DLD1 (cell line): ENCODE results near the gene DRD4.

ENCODE experiments used
- in situ Hi-C: cut with HindIII; loops from 2 replicates; pipeline ENCODE4 v1.10.0; 2017; ENCODE audit warnings: low sequenced_read_pairs

DRD4 gene

DNA sequence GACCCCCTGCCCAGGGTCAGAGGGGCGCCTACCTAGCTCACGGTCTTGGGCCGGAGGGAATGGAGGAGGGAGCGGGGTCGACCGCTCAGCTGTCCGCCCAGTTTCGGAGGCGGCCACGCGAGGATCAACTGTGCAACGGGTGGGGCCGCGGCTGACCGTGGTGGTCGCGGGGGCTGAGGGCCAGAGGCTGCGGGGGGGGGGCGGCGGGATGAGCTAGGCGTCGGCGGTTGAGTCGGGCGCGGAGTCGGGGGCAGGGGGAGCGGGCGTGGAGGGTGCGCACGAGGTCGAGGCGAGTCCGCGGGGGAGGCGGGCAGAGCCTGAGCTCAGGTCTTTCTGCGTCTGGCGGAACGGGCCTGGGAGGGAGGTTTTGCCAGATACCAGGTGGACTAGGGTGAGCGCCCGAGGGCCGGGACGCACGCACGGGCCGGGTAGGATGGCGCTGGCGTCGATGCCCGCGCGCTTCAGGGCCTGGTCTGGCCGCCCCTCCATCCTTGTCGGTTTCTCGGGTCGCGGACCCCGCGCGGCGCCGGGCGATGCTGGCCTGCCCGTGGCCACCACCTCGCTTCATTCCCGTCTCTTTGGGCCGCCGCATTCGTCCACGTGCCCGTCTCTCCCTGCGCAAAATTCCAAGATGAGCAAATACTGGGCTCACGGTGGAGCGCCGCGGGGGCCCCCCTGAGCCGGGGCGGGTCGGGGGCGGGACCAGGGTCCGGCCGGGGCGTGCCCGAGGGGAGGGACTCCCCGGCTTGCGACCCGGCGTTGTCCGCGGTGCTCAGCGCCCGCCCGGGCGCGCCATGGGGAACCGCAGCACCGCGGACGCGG, at the start of gene DRD4:
TSS of gene DRD4 (plus strand) at position 759 of the 822 bp plus-strand sequence. CDS start at position 795, 36 bp downstream.
- in situ Hi-C loops, result no loop called here

DNA sequence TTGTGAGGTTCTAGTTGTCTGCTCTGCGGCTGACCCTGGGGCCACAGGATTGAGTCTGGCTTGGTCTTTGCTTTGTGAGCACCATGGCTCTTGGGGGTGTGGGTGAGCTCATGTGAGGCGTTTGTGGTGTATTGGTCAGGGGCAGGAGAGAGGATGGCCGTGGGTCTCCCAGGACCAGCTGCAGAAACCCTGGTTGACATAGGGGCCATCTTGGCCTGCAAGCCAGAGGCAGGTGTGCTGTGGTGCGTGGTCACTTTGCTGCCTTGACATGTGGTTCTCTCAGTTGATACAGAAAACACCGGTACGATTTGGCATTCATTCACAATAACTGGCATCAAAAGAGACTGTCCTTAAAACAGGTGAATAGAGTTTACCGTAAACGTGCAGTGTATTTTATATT, 49.5 kb upstream of the DRD4 start:
- in situ Hi-C loops, result no loop called here

DNA sequence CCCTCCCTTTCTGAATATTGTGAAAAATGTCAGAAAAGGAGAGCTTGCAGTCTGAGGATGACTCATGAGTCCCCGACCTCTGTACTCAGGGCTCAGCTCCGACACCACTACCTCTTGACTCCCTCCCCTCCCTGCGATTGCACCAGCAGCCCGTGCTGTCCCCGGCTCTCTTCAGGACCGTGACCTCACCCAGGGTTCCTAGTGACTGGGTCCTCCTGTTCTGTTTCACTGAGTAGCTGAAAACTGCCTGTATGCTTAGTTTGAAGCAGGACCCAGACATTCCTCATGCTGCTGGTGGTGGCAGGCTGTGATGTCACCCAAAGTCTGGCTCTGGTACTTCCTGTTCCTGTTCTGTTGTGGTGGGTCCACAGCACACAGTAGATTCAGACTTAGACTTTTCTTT, 49.1 kb upstream of the DRD4 start:
- in situ Hi-C loops, result no loop called here

DNA sequence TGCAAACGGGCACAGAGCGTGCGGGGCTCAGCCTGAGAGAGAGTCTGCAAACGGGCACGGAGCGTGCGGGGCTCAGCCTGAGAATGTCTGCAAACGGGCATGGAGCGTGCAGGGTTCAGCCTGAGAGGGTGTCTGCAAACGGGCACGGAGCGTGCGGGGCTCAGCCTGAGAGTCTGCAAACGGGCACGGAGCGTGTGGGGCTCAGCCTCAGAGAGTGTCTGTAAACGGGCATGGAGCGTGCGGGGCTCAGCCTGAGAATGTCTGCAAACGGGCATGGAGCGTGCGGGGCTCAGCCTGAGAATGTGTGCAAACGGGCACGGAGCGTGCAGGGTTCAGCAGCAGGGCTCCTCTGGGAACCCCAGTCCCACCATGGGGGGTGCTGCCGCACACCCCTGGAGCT, 47.3 kb upstream of the DRD4 start:
- in situ Hi-C loops, result no loop called here

DNA sequence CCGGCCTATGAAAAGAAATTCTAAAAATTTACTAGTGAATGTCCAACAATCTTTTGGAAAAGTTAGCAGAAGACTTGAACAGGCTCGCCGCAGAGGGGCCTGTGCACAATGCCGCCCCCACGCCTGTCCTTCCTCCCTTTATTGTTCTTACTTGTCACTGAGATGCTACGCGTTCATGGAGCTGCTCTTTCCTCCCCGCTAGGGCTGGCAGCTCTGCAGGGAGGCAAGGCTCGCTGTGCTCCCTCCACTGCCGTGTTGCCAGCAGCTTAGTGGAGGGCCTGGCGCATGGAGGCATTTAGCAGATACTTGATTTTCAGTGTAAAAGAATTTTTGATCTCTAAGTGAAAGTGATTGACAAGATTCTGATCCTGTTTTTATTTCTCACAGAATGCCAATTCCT, 46.1 kb upstream of the DRD4 start:
- in situ Hi-C loops, result no loop called here

DNA sequence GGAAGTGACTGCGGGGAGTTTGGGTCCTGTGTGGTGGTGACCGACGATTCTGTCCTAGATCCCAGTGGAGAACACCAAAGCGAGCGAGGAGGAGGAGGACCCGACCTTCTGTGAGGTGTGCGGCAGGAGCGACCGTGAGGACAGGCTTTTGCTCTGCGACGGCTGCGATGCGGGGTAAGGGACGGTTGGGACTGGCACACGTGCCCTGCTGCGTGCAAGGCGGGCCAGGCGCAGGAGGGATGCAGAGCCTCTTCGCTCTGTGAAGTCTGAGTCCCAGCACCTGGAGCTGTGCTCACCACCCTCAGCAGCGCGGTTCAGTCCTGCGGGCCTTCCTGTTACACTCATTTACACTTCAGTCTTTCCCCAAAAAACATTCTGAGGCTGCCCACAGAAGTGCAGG, 44.6 kb upstream of the DRD4 start:
- in situ Hi-C loops, result no loop called here

DNA sequence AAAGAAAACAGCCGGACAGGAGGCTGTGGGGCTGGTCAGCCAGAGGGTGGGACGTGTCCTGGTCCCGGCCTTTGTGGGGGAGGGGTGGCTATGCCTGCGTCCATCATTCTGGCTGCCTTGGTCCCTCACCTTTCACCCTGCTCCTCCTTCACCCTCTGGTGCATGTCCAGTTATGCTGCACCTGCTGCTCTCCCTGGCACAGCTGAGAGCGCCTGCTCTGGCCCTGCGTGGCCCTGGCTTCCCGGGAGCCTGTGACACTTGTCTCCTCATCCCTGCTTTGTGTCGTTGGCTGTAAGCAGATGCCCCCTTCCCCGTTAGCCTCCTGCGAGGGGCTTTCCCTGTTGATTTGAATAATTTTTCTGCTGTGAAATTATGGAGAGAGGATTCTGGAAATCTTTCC, 44.2 kb upstream of the DRD4 start:
- in situ Hi-C loops, result no loop called here

DNA sequence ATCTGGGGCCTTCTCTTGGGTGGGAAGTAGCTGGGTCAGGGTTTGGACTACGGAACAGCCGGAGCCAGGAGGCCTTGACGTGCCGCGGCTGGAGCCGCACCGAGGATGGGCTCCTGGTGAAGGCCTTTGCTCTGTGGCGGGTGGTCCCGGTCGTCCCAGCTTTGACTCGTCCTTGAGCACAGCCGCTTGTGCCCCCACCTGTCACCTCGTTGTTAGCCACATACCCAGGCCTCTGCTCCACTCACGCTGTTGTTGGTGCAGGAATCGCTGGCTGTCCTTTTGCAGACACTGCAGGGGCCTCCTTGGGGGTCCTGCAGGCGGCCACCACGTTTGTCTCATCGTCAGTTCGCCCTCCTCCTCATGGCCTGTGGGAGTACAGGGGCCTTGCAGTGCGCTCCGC, 43.7 kb upstream of the DRD4 start:
- in situ Hi-C loops, result no loop called here

DNA sequence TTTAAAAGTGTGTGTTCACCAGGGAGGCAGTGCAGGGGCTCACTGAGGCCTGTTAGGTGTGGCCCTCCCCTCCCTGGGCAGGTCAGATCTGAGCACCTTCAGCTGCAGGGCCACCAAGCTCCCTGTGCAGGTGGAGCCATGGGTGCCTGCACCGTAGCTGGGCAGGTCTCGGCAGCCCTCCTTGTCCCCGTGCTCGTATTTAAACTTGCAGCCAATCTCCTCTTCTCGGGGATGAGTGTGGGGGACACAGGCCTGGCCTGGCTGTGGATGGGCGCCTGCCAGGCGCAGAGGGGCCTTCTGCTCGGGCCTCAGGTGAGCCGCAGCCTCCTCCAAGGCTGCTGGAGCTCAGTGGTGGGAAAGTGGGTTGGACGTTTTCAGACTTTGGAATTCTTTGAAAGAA, 41.7 kb upstream of the DRD4 start:
- in situ Hi-C loops, result no loop called here

DNA sequence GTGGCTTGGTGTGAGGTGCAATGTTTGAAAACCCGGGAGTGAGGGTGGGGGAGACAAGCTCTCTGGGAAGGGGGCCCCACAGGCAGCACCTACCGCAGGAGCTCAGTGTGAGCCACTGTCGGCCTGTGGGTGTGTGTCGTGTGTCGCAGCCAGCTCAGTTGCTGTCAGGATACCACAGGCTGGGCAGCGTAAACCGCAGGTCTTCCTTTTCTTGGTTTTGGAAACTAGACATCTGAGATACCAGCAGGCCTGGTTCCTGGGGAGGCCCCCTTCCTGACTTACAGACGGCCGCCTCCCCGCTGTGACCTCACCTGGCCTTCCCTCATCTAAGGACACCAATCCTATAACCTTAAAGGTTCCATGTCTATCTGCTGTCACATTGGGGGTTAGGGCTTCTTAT, 40.7 kb upstream of the DRD4 start:
- in situ Hi-C loops, result no loop called here

DNA sequence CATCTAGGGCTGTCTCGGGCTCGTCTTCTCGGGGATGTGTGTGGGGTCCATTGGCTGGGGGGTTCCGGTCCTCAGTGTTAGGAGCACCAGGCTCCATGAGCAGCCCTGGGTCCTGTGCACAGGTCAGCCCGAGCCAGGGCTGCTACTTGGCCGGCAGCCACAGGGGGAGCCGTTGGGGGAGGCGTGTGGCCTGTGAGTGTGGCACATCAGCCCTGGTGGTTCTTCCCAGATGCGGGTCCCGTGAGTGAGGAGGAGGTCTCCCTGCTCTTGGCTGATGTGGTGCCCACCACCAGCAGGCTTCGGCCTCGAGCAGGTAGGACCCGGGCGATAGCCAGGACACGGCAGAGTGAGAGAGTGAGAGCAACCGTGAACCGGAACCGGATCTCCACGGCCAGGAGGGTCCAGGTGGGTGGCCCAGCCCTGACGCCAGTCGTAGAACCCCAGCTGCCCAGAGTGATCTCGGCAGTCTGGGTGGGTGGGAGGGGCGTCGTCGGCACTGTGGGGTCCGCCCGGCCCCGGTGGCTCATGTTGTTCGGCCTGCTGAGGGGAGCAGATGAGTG, 39.8 kb upstream of the DRD4 start:
- in situ Hi-C loops, result no loop called here

DNA sequence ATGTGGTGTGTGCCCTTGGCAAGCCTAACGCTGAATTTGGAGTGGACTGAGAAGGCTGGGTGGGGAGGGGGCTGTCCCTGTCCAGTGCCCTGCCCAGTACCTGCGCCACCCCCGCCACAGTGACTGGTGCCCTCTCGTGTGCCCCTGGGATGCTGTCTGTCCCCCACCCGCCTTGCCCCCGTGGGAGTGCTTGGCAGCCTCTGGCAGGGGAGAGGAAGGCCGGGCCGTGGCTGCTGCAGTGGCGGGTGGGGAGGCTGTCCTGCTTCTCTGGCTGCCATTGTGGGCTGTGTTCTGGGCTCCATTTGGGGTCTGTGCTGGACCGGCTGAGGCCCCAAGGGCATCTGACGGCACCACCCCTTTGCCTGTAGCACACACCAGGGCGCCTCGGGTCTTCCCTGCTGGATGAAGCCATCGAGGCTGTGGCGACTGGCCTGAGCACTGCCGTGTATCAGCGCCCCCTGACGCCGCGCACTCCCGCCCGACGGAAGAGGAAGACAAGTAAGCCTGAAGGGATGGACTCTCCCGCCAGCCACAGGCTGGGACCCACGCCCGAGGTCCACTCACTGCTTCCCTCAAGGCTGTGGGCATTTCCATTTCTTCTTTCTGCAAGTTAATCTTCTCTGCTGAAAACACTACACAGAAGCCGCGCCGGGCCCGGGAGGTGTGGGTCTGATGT, 38.9 kb upstream of the DRD4 start:
- in situ Hi-C loops, result no loop called here

DNA sequence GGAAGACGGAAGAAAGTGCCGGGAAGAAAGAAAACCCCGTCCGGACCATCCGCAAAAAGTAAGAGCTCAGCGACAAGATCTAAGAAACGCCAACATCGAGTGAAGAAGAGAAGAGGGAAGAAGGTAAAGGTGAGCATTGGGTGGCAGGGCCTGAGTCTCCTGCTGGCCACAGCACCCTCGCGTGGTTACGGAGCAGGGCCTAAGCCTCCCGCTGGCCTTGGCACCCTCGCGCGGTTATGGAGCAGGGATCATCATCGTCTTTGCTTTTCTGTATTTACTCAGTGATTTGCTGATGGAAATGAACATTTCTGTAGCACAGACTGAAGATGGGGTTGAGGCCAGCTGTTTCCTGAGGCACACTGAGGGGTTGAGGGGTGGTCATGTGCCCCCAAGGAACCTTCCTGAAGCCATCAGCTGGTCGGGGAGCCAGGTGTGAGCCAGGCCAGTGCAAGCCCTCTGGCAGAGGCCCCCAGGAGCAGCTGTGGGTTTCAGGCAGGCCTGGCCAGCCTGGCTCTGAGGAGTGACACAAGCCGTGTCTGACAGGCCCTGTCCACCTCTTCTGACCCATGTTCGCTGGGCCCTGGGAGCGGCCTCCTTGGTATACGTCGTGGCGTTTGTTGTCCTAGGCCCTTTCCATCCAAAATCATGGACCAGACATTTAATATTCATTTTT, 35.4 kb upstream of the DRD4 start:
- in situ Hi-C loops, result no loop called here

DNA sequence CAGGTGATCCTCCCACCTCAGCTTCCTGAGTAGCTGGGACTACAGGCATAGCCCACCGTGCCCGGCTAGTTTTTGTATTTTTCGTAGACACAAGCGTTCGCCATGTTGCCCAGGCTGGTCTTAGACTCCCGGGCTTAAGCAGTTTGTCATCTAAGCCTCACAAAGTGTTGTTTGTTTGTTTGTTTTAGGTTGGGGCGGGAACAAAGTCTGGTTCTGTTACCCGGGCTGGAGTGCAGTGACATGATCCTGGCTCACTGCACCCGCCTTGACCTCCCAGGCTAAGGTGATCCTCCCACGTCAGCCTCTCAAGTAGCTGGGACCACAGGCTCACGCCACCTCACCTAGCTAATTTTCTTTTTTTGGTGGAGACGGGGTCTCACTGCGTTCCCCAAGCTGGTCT, 33.9 kb upstream of the DRD4 start:
- in situ Hi-C loops, result no loop called here

DNA sequence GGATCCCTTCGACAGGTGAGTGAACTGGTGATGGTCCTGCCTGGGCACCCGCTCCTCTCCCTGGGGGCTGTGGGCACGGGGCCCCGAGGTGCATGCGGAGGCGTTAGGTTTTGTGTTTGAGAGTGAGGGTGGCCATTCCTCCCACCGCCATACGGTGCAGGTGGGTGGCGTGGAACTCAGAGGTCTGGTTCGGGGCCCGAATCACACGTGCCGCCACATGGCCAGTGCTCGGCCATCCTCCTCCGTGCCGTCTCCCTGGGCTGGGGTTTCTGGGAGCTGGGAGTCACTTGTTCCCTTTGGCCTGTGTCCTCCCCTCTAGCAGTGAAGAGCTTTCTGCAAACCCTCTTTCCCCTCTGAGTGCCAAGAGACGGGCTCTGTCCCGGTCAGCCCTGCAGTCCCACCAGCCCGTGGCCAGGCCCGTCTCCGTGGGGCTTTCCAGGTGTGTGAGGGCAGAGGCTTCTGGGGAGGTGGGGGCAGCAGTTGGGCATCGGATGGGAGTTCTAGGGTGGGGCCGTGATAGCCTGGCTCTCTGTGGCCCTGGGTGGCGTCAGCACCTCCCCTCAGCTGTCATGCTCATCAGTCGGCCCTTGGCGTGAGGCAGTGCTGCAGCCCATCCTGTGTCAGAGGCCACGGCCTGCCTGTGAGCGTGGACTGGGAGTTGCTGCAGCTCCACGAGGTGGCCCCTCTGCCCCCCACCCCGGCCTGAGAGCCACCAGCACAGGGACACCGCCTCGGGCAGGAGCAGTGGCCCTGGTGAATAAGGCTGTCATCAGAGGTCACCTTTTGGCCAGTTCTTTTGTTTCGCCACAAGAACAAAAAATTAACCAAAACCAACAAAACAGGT, 31.6 kb upstream of the DRD4 start:
- in situ Hi-C loops, result no loop called here

DNA sequence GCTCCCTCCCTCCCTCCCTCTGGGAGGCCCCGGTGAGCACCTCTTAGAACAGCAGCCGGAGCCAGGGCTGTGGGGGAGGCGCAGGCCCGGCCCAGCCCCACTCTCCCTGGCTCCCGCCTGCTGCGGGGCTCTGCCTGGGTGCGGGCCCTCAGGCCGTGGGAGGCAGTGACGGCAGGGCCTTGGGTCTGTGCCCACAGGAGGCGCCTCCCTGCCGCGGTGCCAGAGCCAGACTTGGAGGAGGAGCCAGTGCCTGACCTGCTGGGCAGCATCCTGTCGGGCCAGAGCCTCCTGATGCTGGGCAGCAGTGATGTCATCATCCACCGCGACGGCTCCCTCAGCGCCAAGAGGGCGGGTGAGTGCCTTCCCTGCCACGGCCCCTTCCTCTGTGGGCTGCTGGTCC, 30.8 kb upstream of the DRD4 start:
- in situ Hi-C loops, result no loop called here

DNA sequence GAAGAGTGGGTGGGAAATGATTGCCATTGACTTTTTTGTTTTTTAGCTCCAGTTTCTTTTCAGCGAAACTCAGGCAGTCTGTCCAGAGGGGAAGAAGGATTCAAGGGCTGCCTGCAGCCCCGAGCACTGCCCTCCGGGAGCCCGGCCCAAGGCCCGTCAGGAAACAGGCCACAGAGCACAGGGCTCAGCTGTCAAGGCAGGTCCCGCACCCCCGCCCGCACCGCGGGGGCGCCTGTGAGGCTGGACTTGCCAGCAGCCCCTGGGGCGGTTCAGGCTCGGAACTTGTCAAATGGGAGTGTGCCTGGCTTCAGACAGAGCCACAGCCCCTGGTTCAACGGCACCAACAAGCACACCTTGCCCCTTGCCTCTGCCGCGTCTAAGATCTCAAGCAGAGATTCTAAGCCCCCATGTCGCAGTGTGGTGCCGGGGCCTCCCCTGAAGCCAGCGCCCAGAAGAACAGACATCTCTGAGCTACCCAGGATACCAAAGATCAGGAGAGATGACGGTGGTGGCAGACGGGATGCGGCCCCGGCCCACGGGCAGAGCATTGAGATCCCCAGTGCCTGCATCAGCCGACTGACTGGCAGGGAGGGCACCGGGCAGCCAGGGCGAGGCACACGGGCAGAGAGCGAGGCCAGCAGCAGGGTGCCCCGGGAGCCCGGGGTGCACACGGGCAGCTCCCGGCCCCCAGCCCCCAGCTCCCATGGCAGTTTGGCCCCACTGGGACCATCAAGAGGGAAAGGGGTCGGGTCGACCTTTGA, 29.9 kb upstream of the DRD4 start:
- in situ Hi-C loops, result no loop called here

DNA sequence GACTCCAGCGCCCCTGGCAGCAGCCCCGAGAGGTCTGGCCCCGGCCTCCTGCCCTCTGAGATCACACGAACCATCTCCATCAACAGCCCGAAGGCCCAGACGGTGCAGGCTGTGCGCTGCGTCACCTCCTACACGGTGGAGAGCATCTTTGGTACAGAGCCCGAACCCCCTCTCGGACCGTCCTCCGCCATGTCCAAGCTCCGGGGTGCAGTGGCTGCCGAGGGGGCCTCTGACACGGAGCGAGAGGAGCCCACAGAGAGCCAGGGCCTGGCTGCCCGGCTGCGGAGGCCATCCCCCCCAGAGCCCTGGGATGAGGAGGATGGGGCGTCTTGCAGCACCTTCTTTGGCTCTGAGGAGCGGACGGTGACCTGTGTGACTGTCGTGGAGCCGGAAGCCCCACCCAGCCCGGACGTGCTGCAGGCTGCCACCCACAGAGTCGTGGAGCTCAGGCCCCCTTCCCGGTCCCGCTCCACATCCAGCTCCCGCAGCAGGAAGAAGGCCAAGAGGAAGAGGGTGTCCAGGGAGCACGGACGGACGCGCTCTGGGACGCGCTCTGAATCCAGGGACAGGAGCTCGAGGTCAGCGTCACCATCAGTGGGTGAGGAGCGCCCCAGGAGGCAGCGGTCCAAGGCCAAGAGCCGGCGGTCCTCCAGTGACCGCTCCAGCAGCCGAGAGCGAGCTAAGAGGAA, 29.0 kb upstream of the DRD4 start:
- in situ Hi-C loops, result no loop called here

DNA sequence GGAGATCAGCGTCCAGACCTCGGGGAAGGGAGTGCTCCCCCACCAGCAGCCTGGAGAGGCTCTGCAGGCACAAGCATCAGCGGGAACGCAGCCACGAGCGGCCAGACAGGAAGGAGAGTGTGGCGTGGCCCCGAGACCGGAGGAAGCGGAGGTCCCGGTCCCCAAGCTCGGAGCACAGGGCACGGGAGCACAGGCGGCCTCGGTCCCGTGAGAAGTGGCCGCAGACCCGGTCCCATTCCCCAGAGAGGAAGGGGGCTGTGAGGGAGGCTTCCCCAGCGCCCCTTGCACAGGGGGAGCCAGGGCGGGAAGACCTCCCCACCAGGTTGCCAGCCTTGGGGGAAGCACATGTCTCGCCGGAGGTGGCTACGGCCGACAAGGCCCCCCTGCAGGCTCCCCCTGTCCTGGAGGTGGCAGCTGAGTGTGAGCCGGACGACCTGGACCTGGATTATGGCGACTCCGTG, 28.2 kb upstream of the DRD4 start:
- in situ Hi-C loops, result no loop called here
